Activated naive CD8-positive, alpha-beta T cell (primary cell): Measurements from ENCODE around the gene PSMA2.

Experiments used
- H3K27ac Mint-ChIP-seq: one replicate; pipeline ENCODE4 v1.8.0; 2021; ENCODE audit warnings: mixed read lengths
- H3K27me3 Mint-ChIP-seq: one replicate; pipeline ENCODE4 v1.8.0; 2021; ENCODE audit warnings: mixed read lengths
- H3K36me3 Mint-ChIP-seq: one replicate; pipeline ENCODE4 v1.8.0; 2021; ENCODE audit warnings: mixed read lengths
- H3K4me1 Mint-ChIP-seq: one replicate; pipeline ENCODE4 v1.8.0; 2021; ENCODE audit warnings: low read depth, mixed read lengths
- H3K4me3 Mint-ChIP-seq: one replicate; pipeline ENCODE4 v1.8.0; 2021; ENCODE audit warnings: mild to moderate bottlenecking, mixed read lengths
- H3K9me3 Mint-ChIP-seq: one replicate; pipeline ENCODE4 v1.8.0; 2021; ENCODE audit warnings: low read depth, mixed read lengths

PSMA2 gene

DNA sequence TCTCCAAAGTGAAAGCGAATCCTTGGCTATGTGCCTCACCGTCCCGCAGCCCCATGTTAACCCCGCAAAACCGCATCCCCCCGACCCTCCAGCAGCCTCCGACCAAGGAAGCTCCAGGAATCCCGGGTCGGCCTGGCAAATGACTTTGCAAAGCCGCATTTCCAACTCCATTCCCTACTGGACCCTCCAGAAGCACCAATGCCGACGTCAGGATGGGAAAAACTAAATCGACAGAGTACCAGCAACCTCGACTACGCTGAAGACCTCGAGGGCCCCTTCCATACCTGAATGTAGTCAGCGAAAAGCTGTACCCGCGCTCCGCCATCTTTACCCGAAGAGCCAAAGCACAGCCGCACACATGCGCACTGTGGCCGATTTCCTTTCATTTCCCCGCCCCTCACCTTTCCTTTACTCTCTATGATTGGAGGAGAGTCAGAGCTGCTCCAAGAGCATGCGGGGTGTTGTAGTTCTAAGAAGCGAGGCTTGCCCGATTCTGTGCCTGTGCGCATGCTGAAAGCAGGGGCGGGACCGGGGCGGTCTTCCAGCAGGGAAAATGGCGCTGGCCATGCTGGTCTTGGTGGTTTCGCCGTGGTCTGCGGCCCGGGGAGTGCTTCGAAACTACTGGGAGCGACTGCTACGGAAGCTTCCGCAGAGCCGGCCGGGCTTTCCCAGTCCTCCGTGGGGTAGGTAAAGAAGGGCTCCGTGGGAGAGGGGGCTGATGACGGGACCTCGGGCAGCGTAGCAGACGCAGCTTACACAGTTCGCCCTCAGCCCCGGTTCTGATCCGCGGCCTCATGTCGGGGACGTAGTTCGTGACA, at the start of gene PSMA2, which contains the start of gene MRPL32:
Gene PSMA2 (minus strand): TSS at position 341 of the 818 bp plus-strand sequence. CDS start 16 bp downstream, at position 325.
Gene MRPL32 (plus strand): TSS at position 543 of the 818 bp plus-strand sequence. CDS start 11 bp downstream, at position 554.
- Mint-ChIP-seq H3K9me3 (no peaks in the 10 kb centered on the region), H3K4me1 (peaks cover 71% of the 10 kb centered on the region), H3K27ac (peak within 1 kb of the TSS; percentile 100), H3K36me3 (peaks cover 2% of the 10 kb centered on the region), H3K27me3 (no peaks in the 10 kb centered on the region), H3K4me3 (peak within 1 kb of the TSS; percentile 96)

DNA sequence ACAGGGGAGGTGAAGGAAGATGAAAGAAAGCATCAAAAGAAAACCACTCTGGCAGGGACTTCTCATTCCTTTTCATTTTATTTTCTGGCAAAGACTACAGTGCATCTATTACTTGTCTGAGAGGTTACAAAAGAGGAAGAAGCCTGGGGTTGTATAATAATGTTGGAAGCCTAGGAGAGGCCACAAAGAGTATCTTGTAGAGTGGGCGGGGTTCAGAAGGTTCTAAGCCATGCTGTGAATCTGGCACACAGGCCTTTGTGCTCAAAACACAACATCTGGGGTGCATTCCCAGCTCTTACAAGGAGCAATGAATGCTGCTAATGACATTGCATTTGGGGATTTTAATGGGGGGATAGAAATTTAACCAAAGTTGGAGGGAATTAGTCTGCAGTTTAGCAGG, 49.6 kb upstream of the PSMA2 start:
- peaks cover 6% of the 10 kb centered on the region for H3K27me3 Mint-ChIP-seq
- H3K27ac Mint-ChIP-seq, result no peak overlapping the region

DNA sequence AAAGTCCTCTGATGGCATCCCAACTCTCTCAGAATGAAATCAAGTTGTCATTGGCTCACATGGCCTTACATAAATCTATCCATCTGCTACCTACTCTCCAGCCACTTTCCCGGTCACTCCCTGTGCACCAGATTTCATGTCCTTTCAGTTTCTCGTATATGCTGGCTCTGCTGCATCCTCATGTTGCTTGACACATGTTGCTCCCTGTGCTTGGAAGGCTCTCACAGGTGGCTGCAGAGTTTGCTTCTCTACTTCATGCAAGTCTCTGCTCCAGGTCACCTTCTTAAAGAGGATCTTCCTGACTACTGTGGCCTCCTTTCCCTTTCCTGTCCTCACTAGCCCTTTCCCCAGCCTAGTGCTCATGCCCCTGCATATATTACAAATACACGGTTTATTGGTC, 48.5 kb upstream of the PSMA2 start:
- Mint-ChIP-seq H3K27me3 (peaks cover 6% of the 10 kb centered on the region), H3K4me3 (no peak overlapping the region), H3K27ac (no peak overlapping the region), H3K36me3 (no peaks in the 10 kb centered on the region), H3K4me1 (no peaks in the 10 kb centered on the region), H3K9me3 (peaks cover 4% of the 10 kb centered on the region)

More for the DNA sequence above, 49.6 kb upstream of the PSMA2 start:
- H3K4me3 Mint-ChIP-seq, result no peak overlapping the region
- H3K4me1 Mint-ChIP-seq, result no peaks in the 10 kb centered on the region
- H3K36me3 Mint-ChIP-seq, result no peaks in the 10 kb centered on the region
- H3K9me3 Mint-ChIP-seq, result peaks cover 4% of the 10 kb centered on the region

DNA sequence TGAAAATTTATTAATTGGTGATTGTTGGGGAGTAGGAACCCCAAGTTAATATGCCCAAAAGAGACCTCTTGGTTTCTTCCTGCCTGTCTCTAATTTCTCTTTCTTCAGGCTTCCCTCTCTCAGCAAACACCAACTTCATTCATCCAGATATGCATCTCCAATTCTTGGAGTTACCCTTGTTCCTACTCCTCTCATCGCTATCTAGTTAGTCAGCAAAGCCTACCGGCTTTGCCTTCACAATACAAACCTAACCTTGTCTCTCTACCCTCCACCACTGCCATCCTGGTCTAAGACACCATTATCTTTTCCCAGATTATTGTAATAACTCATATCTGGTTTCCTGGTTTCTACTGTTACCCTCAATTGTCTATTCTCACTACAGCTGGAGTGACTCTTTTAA, 48.1 kb upstream of the PSMA2 start:
- no peaks in the 10 kb centered on the region for H3K4me1 Mint-ChIP-seq
- peaks cover 4% of the 10 kb centered on the region for H3K9me3 Mint-ChIP-seq
- no peak overlapping the region for H3K27ac Mint-ChIP-seq
- H3K27me3 Mint-ChIP-seq, result peaks cover 6% of the 10 kb centered on the region
- H3K4me3 Mint-ChIP-seq, result no peak overlapping the region
- H3K36me3 Mint-ChIP-seq, result no peaks in the 10 kb centered on the region

DNA sequence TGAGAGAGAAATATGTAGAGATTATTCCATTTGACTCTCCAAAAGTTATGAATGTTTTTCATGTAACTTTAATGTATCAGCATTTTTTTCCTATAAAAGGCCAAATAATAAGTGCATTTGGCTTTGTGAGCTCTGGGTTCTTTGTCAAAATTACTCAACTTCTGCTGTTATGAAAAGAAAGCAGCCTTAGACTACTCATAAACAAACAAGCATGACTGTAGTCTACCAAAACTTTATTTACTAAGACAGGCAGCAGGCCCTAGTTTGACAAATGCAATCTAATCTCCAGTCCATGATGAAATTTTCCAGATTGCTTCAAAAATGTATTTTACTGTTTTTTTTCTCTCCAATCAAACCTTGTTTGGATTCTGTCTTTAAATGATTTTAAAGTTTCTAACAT, 46.5 kb upstream of the PSMA2 start:
- Mint-ChIP-seq H3K9me3 (no peaks in the 10 kb centered on the region), H3K36me3 (no peaks in the 10 kb centered on the region), H3K4me1 (no peaks in the 10 kb centered on the region), H3K27ac (no peak overlapping the region), H3K4me3 (no peak overlapping the region), H3K27me3 (peaks cover 4% of the 10 kb centered on the region)

DNA sequence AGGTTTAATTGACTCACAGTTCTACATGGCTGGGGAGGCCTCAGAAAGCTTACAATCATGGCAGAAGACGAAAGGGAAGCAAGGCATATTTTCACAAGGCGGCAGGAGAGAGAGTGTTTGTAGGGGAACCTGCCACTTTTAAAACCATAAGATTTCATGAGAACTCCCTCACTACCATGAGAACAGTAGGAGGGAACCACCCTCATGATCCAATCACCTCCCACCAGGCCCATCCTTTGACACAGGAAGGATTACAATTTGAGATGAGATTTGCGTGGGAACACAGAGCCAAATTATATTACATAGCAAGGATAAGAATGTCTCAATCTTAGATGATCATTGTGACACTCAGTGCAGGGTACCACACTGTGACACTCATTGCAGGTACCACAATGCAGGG, 44.4 kb upstream of the PSMA2 start:
- Mint-ChIP-seq H3K36me3 (no peaks in the 10 kb centered on the region), H3K4me1 (no peaks in the 10 kb centered on the region), H3K4me3 (no peak overlapping the region), H3K27ac (no peak overlapping the region), H3K9me3 (no peaks in the 10 kb centered on the region), H3K27me3 (peaks cover 4% of the 10 kb centered on the region)

DNA sequence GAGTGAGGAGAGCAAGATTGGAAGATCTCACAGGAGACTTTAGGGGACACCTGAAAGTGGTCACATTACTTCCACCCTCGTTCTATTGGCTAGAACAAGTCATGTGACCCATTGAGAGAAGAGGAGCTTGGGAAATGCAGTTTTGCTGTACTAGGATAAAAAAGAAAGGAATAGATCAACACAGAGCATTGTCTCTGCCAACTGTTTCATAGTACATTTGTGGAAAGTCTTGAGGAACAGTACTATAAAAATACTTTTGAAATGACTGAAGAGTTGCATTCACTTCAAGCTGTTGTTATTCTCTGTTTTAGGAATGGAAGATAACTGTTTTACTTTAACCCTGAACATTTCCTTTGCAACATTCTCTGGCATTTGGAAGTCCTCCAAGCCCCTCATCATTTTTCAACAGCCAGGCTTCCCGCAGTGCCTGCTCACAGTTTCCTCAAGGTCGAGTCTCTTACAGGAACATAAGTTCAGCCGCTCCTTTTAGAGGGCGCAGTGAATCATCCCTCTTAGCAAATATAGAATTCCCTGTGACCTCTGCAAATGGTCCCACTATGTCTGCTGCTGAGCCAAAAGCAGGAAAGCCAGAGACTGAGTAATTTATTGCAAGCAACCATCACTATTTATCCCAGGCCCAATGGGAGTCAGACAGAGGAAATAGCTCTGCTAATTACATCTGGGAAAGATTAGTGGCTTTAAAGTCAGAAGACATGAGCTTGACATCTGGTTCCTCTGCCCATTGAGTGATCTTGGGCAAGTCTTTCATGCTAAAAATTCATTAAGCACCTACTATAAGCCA, 40.9 kb upstream of the PSMA2 start:
- H3K36me3 Mint-ChIP-seq, result no peaks in the 10 kb centered on the region
- no peaks in the 10 kb centered on the region for H3K4me1 Mint-ChIP-seq
- H3K4me3 Mint-ChIP-seq, result no peak overlapping the region
- H3K27me3 Mint-ChIP-seq, result peaks cover 4% of the 10 kb centered on the region
- no peaks in the 10 kb centered on the region for H3K9me3 Mint-ChIP-seq
- no peak overlapping the region for H3K27ac Mint-ChIP-seq

DNA sequence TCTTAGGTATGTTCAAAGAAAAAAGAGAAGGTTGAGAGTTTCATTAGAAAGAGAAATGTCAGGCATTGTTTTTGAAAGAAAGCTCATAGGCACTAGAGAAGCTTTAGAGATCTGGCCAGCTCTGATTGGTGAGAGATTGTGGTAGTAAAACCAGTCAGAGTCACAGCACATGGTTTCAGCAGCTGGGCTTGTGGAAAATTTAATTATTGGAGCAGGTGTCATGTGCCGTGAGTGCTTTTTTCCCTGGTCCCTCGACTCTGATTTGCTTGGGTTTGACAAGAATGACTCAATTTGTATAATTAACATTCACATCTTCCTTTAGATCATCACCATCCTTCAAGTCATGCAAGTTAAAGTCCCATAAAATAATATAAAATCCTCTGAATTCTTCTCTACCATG, 35.4 kb upstream of the PSMA2 start:
- Mint-ChIP-seq H3K27ac (no peak overlapping the region), H3K9me3 (no peaks in the 10 kb centered on the region), H3K4me1 (peaks cover 5% of the 10 kb centered on the region), H3K27me3 (peaks cover 4% of the 10 kb centered on the region), H3K4me3 (no peak overlapping the region), H3K36me3 (no peaks in the 10 kb centered on the region)

DNA sequence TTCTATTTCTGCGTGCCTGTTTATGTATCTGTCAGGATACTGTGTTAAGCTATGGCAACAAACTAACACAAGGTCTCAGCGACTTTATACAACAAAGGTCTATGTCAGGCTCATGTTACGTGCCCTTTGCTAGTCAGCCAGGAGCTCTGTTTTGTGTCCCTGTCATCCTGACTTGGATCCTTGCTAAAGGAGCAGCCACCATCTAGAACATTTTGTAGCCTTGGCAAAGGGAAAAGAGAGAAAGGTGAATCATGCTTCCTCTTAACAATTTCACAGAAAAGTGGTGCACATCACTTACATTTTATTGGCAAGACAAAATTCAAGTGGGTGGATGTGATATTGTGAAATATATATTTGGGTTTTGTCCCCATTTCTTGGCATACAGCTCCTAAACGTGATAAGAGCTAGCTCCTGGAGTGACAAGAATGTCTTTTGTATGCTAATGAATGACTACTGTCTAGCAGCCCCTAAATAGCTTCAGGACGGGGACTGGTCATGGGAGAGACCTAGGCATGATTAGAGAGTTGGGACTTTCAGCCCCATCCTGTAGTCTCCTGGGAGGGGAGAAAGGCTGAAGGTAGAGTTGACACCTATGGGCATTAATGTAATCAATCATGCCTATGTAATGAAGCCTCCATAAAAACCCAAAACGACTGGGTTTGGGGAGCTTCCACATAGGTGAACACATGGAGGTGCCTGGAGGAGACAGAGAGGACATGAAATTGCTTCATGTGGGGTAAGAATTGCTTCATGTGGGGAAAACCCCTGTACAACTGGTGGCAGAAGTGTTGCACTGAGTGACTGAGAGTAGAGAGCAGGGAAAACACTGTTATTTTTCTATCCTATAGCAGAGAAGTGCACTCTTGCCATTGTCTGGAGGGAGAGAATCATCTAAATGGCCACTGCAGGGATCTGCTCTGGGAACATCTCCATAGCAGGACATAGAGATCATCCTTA, 33.2 kb upstream of the PSMA2 start:
- H3K27me3 Mint-ChIP-seq, result peaks cover 8% of the 10 kb centered on the region
- H3K4me3 Mint-ChIP-seq, result no peak overlapping the region
- H3K4me1 Mint-ChIP-seq, result peaks cover 5% of the 10 kb centered on the region
- H3K9me3 Mint-ChIP-seq, result no peaks in the 10 kb centered on the region
- peak overlapping the region; percentile 24 for H3K27ac Mint-ChIP-seq
- peaks cover 2% of the 10 kb centered on the region for H3K36me3 Mint-ChIP-seq

DNA sequence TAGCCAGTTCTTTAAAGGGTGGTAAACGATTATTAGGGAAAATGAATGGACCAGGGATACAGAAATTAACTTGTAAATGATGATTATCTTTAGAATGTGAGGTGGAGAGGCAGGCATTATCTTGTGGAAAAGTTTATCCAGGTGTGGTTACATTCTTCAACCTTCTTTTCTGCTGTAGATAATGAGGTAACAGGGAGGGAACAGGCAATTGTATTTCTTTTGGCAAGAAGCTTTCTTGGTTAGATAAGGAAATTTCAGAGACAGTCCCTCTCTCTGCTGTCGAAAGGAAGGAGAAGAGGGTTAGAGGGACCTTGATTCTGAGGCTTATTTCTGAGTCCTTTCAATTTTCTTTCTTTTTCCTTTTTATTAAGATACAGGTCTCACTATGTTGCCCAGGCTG, 32.3 kb upstream of the PSMA2 start:
- Mint-ChIP-seq H3K27me3 (peaks cover 10% of the 10 kb centered on the region), H3K36me3 (peaks cover 2% of the 10 kb centered on the region), H3K27ac (no peak overlapping the region), H3K4me3 (no peak overlapping the region), H3K4me1 (peaks cover 5% of the 10 kb centered on the region), H3K9me3 (no peaks in the 10 kb centered on the region)

DNA sequence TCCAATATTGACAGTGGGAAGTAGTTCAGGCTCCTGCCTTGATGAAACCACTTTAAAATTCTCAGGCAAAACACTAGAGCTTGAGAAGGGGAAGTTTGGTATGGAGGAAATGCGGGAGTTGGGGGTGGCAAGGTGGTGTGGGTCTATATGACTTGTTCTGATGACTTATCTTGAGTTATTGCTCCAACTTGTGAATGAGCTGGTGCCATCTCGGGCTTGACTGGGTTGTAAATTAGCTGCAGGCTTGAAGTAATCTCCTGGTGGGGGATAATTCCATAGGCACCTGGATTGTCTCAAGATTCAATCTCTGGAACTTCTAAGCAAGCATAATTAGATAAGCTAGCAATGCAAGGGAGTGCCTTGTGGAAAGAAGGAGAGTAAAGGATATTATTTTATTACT, 29.2 kb upstream of the PSMA2 start:
- H3K27me3 Mint-ChIP-seq, result peaks cover 8% of the 10 kb centered on the region
- no peak overlapping the region for H3K4me3 Mint-ChIP-seq
- H3K4me1 Mint-ChIP-seq, result peaks cover 5% of the 10 kb centered on the region
- no peak overlapping the region for H3K27ac Mint-ChIP-seq
- peaks cover 8% of the 10 kb centered on the region for H3K9me3 Mint-ChIP-seq
- H3K36me3 Mint-ChIP-seq, result peaks cover 6% of the 10 kb centered on the region

DNA sequence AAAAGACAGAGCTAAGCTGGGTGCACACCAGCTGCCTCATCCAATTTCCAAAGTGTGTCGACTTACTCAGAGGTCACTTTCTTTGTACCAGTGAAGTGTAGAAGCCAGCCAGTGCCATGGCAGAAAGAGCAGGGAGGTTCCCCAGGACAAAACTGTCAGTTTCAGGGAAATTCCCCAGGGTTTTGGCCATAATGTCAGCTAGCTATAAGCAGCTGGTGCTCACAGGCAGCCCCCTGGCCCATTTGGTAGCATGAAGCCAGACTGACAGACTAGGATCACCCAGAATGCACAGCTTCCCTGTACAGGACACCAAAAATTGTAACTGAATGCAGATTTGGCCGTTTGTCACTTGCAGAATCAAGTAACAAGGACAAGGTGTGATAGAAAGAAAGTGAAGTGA, 28.8 kb upstream of the PSMA2 start:
- H3K27ac Mint-ChIP-seq, result no peak overlapping the region
- no peak overlapping the region for H3K4me3 Mint-ChIP-seq
- H3K27me3 Mint-ChIP-seq, result peaks cover 8% of the 10 kb centered on the region
- peaks cover 5% of the 10 kb centered on the region for H3K4me1 Mint-ChIP-seq
- H3K36me3 Mint-ChIP-seq, result peaks cover 6% of the 10 kb centered on the region
- peaks cover 8% of the 10 kb centered on the region for H3K9me3 Mint-ChIP-seq

DNA sequence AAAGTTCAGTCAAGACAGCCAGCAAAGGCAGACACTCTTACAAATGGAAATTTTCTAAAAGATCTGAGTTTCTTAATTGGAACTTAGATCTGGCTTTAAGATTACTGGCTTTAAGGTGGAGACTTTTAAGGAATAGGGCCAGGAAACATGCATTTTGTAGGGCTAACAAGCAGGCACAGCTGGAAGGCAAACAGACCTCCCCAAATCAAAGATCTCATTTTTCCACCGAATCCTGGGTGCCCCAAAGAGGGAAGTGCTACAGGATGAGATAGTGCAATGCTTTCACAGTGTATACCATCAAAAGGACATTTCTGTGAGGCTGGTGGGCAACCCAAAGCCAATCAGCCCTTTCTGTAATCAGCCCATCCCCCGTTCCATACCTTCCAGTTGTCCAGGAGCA, 27.6 kb upstream of the PSMA2 start:
- no peaks in the 10 kb centered on the region for H3K4me1 Mint-ChIP-seq
- H3K4me3 Mint-ChIP-seq, result no peak overlapping the region
- no peak overlapping the region for H3K27ac Mint-ChIP-seq
- H3K9me3 Mint-ChIP-seq, result peaks cover 14% of the 10 kb centered on the region
- H3K27me3 Mint-ChIP-seq, result peaks cover 6% of the 10 kb centered on the region
- peaks cover 10% of the 10 kb centered on the region for H3K36me3 Mint-ChIP-seq

DNA sequence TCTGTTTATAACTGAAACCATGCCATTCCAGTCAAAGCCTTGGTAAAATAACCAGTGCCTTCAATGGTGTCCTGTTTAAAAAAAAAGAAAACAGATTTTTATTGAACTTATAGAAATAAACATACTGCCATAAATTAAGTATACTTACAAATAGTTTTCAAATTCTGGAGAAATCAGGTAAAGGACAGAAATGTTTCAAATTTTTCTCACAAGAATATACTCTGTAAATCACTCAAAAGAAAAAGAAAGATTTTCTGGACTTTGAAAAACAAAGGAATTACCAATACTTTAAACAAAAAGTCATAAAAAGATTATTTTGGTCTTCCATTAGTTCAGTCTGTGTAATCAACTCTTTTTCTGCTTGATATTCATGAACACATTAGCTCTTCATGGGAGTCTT, 24.1 kb upstream of the PSMA2 start:
- no peak overlapping the region for H3K4me3 Mint-ChIP-seq
- H3K36me3 Mint-ChIP-seq, result peaks cover 10% of the 10 kb centered on the region
- H3K27me3 Mint-ChIP-seq, result peaks cover 6% of the 10 kb centered on the region
- H3K27ac Mint-ChIP-seq, result no peak overlapping the region
- no peaks in the 10 kb centered on the region for H3K4me1 Mint-ChIP-seq
- peaks cover 14% of the 10 kb centered on the region for H3K9me3 Mint-ChIP-seq
